Measurements from ENCODE around the gene RBCK1. TPM values are rescaled to one million over a fixed set of nuclear protein-coding genes. Genes with fewer than 3 reads are reported as not detected.
A peak's percentile ranks its signal among the peaks of the same experiment; 100 is the strongest.

The RBCK1 gene
- total and polyA plus RNA-seq, 9 of the 15 experiments (the other 6 are each of a cell fraction or from before 2014, with no cell fraction given): 5.9 to 59.3 (median 26.5) TPM

DNA sequence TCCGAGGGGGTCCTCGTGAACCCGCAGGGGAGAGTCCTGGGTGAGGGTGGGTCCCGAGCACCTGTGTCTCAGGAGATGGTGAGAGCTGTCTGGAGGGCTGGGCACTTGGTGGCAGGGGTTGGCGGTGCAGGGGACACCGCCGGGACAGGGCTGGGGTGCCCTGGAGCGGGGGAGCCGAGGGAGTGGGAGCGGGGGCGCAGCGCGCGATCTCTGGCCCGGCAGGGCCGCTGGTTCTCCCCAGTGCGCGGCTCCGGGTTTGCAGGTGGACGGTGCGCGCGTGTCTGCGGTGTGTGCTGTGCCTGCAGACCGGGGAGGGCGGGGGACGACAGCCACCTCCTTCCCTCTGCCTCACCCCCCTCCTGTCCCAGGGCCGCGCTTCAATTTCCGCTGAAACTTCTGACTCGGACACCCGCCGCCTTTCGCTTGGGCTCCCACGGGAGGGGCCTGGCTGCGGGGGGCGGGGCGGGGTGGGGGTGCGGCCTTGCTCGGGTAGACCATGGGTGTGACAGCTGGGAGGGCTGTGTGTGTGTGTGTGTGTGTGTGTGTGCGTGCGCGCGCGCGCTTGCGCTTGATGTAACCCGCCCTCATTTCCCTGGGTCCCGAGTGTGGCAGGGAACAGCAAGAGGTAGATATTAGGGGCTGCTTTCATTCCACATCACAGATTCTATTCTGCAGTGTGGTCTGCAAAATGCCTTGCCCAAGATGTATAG lies 26.4 kb upstream of the RBCK1 start (continued):
- TF ChIP-seq E2F3 (CRISPR knock-in tag; IDR thresholded peaks at IDR 0.05): 0 out of 2 replicates have a peak, but pooled peaks have one; percentile 46
- peak in 1 of 3 experiments; percentile 5 for TF ChIP-seq YY1 (IDR thresholded peaks at IDR 0.05; ENCODE audit: borderline replicate concordance in 1 of 3, control insufficient read depth in 1 of 3, extremely low read depth in 1 of 3, insufficient read depth in 3 of 3, insufficient read length in 1 of 3, insufficient replicate concordance in 2 of 3, low read depth in 1 of 3, low read length in 2 of 3)
- no peak for TF ChIP-seq SAFB2 (IDR thresholded peaks at IDR 0.05; ENCODE audit: borderline replicate concordance, low read depth, low read length, severe bottlenecking)
- no peak for TF ChIP-seq THRAP3 (IDR thresholded peaks at IDR 0.05; ENCODE audit: borderline replicate concordance)
- no peak for TF ChIP-seq ZNF408 (CRISPR knock-in tag; IDR thresholded peaks at IDR 0.05; ENCODE audit: low read depth)
- no peak for TF ChIP-seq ESRRB (CRISPR knock-in tag; IDR thresholded peaks at IDR 0.05; ENCODE audit: borderline replicate concordance)
- no peak for TF ChIP-seq ZNF512 (tag; IDR thresholded peaks at IDR 0.05)
- TF ChIP-seq, protein P1, sequence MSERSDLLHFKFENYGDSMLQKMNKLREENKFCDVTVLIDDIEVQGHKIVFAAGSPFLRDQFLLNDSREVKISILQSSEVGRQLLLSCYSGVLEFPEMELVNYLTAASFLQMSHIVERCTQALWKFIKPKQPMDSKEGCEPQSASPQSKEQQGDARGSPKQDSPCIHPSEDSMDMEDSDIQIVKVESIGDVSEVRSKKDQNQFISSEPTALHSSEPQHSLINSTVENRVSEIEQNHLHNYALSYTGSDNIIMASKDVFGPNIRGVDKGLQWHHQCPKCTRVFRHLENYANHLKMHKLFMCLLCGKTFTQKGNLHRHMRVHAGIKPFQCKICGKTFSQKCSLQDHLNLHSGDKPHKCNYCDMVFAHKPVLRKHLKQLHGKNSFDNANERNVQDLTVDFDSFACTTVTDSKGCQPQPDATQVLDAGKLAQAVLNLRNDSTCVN (CRISPR knock-in tag; IDR thresholded peaks at IDR 0.05): peak; percentile 62; the same call in 1 of the 2 replicates
- no peak for TF ChIP-seq FOXA3 (CRISPR knock-in tag; conservative IDR thresholded peaks at IDR 0.05 in 1 of 2, IDR thresholded peaks at IDR 0.05 in 1 of 2)
- TF ChIP-seq, protein P2, sequence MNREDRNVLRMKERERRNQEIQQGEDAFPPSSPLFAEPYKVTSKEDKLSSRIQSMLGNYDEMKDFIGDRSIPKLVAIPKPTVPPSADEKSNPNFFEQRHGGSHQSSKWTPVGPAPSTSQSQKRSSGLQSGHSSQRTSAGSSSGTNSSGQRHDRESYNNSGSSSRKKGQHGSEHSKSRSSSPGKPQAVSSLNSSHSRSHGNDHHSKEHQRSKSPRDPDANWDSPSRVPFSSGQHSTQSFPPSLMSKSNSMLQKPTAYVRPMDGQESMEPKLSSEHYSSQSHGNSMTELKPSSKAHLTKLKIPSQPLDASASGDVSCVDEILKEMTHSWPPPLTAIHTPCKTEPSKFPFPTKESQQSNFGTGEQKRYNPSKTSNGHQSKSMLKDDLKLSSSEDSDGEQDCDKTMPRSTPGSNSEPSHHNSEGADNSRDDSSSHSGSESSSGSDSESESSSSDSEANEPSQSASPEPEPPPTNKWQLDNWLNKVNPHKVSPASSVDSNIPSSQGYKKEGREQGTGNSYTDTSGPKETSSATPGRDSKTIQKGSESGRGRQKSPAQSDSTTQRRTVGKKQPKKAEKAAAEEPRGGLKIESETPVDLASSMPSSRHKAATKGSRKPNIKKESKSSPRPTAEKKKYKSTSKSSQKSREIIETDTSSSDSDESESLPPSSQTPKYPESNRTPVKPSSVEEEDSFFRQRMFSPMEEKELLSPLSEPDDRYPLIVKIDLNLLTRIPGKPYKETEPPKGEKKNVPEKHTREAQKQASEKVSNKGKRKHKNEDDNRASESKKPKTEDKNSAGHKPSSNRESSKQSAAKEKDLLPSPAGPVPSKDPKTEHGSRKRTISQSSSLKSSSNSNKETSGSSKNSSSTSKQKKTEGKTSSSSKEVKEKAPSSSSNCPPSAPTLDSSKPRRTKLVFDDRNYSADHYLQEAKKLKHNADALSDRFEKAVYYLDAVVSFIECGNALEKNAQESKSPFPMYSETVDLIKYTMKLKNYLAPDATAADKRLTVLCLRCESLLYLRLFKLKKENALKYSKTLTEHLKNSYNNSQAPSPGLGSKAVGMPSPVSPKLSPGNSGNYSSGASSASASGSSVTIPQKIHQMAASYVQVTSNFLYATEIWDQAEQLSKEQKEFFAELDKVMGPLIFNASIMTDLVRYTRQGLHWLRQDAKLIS (CRISPR knock-in tag; IDR thresholded peaks at IDR 0.05): no peak; the same call in 1 of the 2 replicates
- TF ChIP-seq, protein P3, sequence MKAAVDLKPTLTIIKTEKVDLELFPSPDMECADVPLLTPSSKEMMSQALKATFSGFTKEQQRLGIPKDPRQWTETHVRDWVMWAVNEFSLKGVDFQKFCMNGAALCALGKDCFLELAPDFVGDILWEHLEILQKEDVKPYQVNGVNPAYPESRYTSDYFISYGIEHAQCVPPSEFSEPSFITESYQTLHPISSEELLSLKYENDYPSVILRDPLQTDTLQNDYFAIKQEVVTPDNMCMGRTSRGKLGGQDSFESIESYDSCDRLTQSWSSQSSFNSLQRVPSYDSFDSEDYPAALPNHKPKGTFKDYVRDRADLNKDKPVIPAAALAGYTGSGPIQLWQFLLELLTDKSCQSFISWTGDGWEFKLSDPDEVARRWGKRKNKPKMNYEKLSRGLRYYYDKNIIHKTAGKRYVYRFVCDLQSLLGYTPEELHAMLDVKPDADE (conservative IDR thresholded peaks at IDR 0.05; ENCODE audit: control insufficient read depth, low read depth, low read length): 0 out of 2 replicates have a peak, but pooled peaks have one; percentile 34
- no peak for TF ChIP-seq CHAMP1 (IDR thresholded peaks at IDR 0.05)
- peak; percentile 48; the same call in 1 of the 2 replicates for TF ChIP-seq TAF7 (tag; IDR thresholded peaks at IDR 0.05)
